GM12874 (cell line): ENCODE results near the gene FOXM1.

Source experiments
- TF ChIP-seq, protein P1 (sequence below): IDR thresholded peaks from 2 replicates; pipeline ENCODE4 v1.5.1; 2011; ENCODE audit warnings: low read depth, mild to moderate bottlenecking, control low read depth, low read length, moderate library complexity; ENCODE audit not compliant: insufficient read depth

FOXM1 gene

DNA sequence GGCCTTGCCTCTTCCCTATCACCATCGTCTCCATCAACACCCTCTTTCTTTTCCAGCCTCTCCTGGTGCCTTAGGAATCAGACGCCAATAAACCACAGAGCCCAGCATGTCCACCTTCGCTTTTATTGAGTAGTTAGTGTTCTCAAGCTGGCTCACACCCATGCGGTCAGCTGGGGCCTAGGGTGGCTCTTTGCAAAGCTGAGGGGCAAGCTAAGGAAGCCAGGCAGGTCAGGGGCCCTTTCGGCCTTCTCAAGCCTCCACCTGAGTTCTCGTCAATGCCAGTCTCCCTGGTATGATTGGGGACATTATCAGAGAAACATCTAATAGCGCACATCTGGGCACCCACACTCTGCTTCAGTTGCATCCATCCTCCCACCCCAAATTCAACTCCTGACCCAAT is 19.4 kb downstream of the FOXM1 start:
- TF ChIP-seq, protein P1, sequence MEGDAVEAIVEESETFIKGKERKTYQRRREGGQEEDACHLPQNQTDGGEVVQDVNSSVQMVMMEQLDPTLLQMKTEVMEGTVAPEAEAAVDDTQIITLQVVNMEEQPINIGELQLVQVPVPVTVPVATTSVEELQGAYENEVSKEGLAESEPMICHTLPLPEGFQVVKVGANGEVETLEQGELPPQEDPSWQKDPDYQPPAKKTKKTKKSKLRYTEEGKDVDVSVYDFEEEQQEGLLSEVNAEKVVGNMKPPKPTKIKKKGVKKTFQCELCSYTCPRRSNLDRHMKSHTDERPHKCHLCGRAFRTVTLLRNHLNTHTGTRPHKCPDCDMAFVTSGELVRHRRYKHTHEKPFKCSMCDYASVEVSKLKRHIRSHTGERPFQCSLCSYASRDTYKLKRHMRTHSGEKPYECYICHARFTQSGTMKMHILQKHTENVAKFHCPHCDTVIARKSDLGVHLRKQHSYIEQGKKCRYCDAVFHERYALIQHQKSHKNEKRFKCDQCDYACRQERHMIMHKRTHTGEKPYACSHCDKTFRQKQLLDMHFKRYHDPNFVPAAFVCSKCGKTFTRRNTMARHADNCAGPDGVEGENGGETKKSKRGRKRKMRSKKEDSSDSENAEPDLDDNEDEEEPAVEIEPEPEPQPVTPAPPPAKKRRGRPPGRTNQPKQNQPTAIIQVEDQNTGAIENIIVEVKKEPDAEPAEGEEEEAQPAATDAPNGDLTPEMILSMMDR: no peak

DNA sequence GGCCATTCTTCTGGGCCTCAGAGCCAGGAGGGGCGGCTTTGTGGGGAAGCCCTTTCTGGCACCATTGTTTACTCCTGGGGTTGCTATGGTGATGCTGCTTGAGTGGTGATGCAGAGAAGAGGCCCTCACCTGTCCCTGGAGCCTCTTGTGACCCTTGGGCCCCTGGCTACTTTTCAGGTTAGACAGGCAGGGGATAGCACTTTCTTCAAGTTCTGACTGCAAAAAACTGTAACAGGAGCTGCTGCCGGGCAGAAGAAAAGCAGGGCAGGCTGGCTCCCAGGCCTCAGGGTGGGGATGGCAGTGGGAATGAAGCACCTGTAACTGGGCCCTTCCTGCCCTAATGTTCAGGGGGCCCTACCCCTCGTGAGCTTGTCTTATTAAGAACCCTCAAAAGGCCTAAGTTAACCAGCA is 19.9 kb downstream of the FOXM1 start, which contains the start of gene TEX52:
TSS of gene TEX52 (minus strand) at position 19 of the 411 bp plus-strand sequence. CDS start at position 6, 13 bp downstream.
- TF ChIP-seq, protein P1: no peak

DNA sequence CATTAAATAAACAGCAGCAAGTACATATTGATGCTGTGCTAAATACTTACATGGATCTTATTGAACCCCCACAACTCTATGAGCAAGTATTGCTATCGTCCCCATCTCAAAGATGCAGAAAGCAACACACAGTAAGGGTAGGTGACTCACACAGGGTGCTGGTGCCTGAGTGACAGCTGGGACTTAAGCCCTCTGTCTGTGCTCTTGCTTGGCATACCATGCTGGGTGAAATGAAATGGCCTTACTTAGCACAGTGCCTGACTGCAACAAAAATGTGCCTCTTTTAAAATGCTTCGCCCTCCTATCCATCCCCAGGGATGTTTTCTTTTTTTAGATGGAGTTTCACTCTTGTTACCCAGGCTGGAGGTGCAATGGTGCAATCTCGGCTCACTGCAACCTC is 20.9 kb downstream of the FOXM1 start:
- TF ChIP-seq, protein P1: no peak

DNA sequence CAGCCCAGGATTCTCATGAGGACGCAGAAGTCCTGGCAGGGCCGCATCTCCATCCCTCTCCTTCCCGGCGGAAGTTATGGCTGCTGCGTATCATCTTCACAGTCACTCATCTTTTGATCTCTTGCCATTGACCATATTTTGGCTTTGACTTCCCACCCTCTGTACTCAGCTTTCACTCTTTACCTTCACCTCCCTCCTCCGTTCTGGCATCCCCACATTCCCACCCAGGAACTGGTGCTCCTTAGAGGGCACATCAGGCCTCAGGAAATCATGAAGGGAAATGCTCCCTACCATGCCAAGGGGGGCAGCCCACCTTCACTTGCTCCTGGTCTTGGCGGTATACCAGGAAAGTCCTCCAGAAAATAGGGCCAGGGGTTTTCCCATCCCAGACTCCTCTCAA is 21.4 kb downstream of the FOXM1 start:
- TF ChIP-seq, protein P1: no peak

DNA sequence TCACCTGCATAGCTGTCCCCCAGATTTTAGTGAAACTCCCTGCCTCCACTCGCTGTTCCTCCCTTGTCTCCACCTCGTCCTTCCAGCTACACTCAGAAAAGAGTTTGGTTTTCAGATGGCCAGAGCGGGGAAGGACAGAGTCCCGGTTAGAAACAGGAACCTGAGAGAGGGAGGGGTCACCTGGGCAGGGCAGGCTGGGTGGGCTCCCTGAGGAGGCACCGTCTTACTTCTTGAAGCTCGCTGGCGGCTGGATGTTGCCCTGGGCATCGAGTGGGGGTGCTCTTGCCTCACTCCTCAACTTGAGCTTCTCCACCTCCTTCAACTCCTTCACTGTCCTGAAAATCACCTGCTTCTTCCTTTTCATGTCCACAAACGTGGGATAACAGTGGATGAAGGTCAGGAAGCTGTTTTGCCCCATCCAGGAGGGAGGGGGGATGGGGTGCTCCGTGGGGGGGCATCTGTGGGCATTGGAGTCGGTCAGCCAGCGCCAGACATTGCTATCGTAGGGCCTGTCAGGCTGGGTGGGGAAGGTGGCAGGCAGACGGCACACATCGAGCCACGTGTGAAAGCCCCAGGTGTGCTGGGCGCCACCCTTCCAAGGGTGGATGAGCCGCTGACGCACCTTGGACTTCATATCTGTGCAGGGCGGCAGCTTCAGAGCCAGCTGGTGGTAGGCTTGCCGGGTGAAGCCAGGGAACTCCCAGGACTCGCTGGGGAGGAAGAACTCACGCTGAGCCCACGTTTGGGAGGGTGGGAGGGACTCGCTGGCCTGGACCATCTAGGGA is 22.1 kb downstream of the FOXM1 start:
- TF ChIP-seq, protein P1: no peak

DNA sequence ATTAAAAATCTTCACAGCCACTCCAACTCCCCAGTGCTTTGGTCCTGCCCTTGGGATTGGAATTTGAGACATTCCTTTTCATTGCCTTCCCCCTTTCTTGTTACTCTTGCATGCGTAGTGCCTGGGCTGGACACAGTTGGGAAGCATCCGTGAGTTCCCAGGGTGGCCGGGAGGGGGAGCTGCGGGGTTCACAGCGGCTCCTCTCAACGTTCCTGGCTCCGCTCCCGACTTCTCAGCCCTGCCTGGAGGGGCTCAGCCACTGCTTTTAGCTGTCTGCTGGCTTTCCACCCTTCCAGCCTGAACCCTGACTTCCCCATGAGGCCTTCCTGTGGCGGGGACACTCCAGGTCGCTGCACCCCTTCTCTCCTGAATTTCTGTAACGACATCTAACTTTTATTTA is 23.3 kb downstream of the FOXM1 start:
- TF ChIP-seq, protein P1: peak; percentile 88

DNA sequence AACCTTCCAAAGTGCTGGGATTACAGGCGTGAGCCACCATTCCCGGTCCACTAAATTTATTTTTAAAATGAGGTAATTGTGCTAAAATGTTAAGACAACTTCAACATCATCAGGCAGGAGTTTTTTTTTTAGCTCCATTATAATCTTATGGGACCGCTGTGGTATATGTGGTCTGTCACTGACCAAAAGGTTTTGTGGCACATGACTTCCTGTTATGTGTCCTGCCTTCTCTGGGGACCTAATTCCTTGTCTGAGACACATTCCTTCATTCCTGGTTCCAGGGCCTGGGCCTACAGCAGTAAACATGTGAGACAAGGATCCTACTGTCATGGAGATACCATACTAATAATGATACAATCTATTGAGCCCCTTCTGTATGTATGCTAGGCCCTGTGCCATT is 25.0 kb downstream of the FOXM1 start:
- TF ChIP-seq, protein P1: no peak
